MG63 (cell line): ENCODE results near the gene HMOX2. TPM values are rescaled to one million over a fixed set of nuclear protein-coding genes. Genes with fewer than 3 reads are reported as not detected.

Source experiments
- DNase-seq: peaks from one replicate; pipeline ENCODE4 v3.0.0-alpha.2; 2020
- H3K27me3 ChIP-seq: fragments of 250-450 bp; sonication (Bioruptor Pico); 2 replicates; pipeline ENCODE4 v1.5.1; 2020; ENCODE audit warnings: mild to moderate bottlenecking, moderate library complexity
- H3K36me3 ChIP-seq: fragments of 250-450 bp; sonication (Bioruptor Pico); 2 replicates; pipeline ENCODE4 v1.5.1; 2020; ENCODE audit warnings: mild to moderate bottlenecking, moderate library complexity
- H3K4me3 ChIP-seq: fragments of 250-450 bp; sonication (Bioruptor Pico); 2 replicates; pipeline ENCODE4 v1.5.1; 2020; ENCODE audit warnings: mild to moderate bottlenecking, moderate library complexity
- H3K9me3 ChIP-seq: fragments of 250-450 bp; sonication (Bioruptor Pico); 2 replicates; pipeline ENCODE4 v1.5.1; 2020; ENCODE audit warnings: mild to moderate bottlenecking, moderate library complexity
- total RNA-seq: library from RNA; depleted of rRNA; stranded (reverse); fragments of >200 nt; shearing (Covaris generic); gene quantifications from 2 replicates; pipeline ENCODE4 v1.2.3, GENCODE V29; 2014; ENCODE audit warnings: low replicate concordance

Gene HMOX2
- total RNA-seq, 1 experiment from 2014 or later, result 107 TPM

- H3K36me3 ChIP-seq, result peaks cover 90% of the 10 kb centered on the region
- no peak for DNase-seq
- H3K4me3 ChIP-seq, result no peak overlapping the region
- H3K9me3 ChIP-seq, result no peaks in the 10 kb centered on the region
- H3K27me3 ChIP-seq, result no peaks in the 10 kb centered on the region
Observed at GRCh38 chr16:4455951-4456350, 20.2 kb upstream of the HMOX2 start.

GRCh38 chr16:4460936-4461249 lies 15.3 kb upstream of the HMOX2 start:
- DNase-seq, result no peak
- peaks cover 69% of the 10 kb centered on the region for H3K36me3 ChIP-seq
- no peaks in the 10 kb centered on the region for H3K9me3 ChIP-seq
- no peak overlapping the region for H3K4me3 ChIP-seq
- H3K27me3 ChIP-seq, result no peaks in the 10 kb centered on the region

GRCh38 chr16:4461250-4462085 lies 14.7 kb upstream of the HMOX2 start:
- Histone ChIP-seq H3K27me3 (no peaks in the 10 kb centered on the region), H3K4me3 (no peak overlapping the region), H3K9me3 (no peaks in the 10 kb centered on the region), H3K36me3 (peaks cover 65% of the 10 kb centered on the region)
- DNase-seq, result no peak

GRCh38 chr16:4463522-4464163 lies 12.6 kb upstream of the HMOX2 start:
- DNase-seq, result peak; percentile 13
- no peaks in the 10 kb centered on the region for H3K27me3 ChIP-seq
- no peaks in the 10 kb centered on the region for H3K9me3 ChIP-seq
- no peak overlapping the region for H3K4me3 ChIP-seq
- H3K36me3 ChIP-seq, result peaks cover 53% of the 10 kb centered on the region

- no peak for DNase-seq
- Histone ChIP-seq H3K4me3 (no peak overlapping the region), H3K36me3 (peaks cover 34% of the 10 kb centered on the region), H3K27me3 (no peaks in the 10 kb centered on the region), H3K9me3 (no peaks in the 10 kb centered on the region)
Observed at GRCh38 chr16:4465977-4466779, 10.0 kb upstream of the HMOX2 start.

GRCh38 chr16:4467916-4468315 lies 8.3 kb upstream of the HMOX2 start:
- Histone ChIP-seq H3K27me3 (no peaks in the 10 kb centered on the region), H3K9me3 (no peaks in the 10 kb centered on the region), H3K4me3 (no peak overlapping the region), H3K36me3 (peaks cover 29% of the 10 kb centered on the region)
- DNase-seq, result no peak

- DNase-seq, result no peak
- H3K4me3 ChIP-seq, result no peak overlapping the region
- H3K9me3 ChIP-seq, result no peaks in the 10 kb centered on the region
- peaks cover 20% of the 10 kb centered on the region for H3K36me3 ChIP-seq
- H3K27me3 ChIP-seq, result no peaks in the 10 kb centered on the region
Observed at GRCh38 chr16:4468972-4469371, 7.2 kb upstream of the HMOX2 start.

GRCh38 chr16:4471869-4472268 lies 4.3 kb upstream of the HMOX2 start:
- DNase-seq, result no peak
- Histone ChIP-seq H3K36me3 (peaks cover 8% of the 10 kb centered on the region), H3K9me3 (no peaks in the 10 kb centered on the region), H3K27me3 (no peaks in the 10 kb centered on the region), H3K4me3 (no peak overlapping the region)

GRCh38 chr16:4472880-4473279 lies 3.3 kb upstream of the HMOX2 start:
- no peak for DNase-seq
- Histone ChIP-seq H3K9me3 (no peaks in the 10 kb centered on the region), H3K27me3 (no peaks in the 10 kb centered on the region)

GRCh38 chr16:4474192-4474961 lies 1.8 kb upstream of the HMOX2 start, which contains the start of gene NMRAL1:
NMRAL1 (minus strand) TSS chr16:4474625; CDS start chr16:4474132, 493 bp downstream.
- Histone ChIP-seq H3K27me3 (no peaks in the 10 kb centered on the region), H3K36me3 (peaks cover 11% of the 10 kb centered on the region; the same call in 1 of the 2 replicates), H3K4me3 (peak within 1 kb of the TSS; percentile 56), H3K9me3 (no peaks in the 10 kb centered on the region)
- peak; percentile 89 for DNase-seq

More at GRCh38 chr16:4472880-4473279, 3.3 kb upstream of the HMOX2 start:
- H3K4me3 ChIP-seq, result no peak overlapping the region
- peaks cover 2% of the 10 kb centered on the region; the same call in 1 of the 2 replicates for H3K36me3 ChIP-seq

GRCh38 chr16:4477966-4478365 lies 1.8 kb downstream of the HMOX2 start:
- DNase-seq, result peak; percentile 43
- Histone ChIP-seq H3K27me3 (no peaks in the 10 kb centered on the region), H3K4me3 (no peak overlapping the region; the same call in 1 of the 2 replicates), H3K36me3 (peaks cover 11% of the 10 kb centered on the region), H3K9me3 (no peaks in the 10 kb centered on the region)

GRCh38 chr16:4481526-4481925 lies 5.3 kb downstream of the HMOX2 start:
- Histone ChIP-seq H3K4me3 (no peak overlapping the region), H3K27me3 (no peaks in the 10 kb centered on the region), H3K9me3 (no peaks in the 10 kb centered on the region), H3K36me3 (peaks cover 37% of the 10 kb centered on the region)
- DNase-seq, result no peak

- no peak for DNase-seq
- Histone ChIP-seq H3K4me3 (no peak overlapping the region), H3K36me3 (peaks cover 37% of the 10 kb centered on the region), H3K27me3 (no peaks in the 10 kb centered on the region), H3K9me3 (no peaks in the 10 kb centered on the region)
Observed at GRCh38 chr16:4481963-4482362, 5.8 kb downstream of the HMOX2 start.

GRCh38 chr16:4486126-4486893 lies 10.1 kb downstream of the HMOX2 start:
- no peak overlapping the region for H3K4me3 ChIP-seq
- H3K36me3 ChIP-seq, result peaks cover 36% of the 10 kb centered on the region
- H3K27me3 ChIP-seq, result no peaks in the 10 kb centered on the region
- no peak for DNase-seq
- no peaks in the 10 kb centered on the region for H3K9me3 ChIP-seq

GRCh38 chr16:4487955-4488498 lies 11.8 kb downstream of the HMOX2 start:
- H3K36me3 ChIP-seq, result peaks cover 36% of the 10 kb centered on the region
- no peaks in the 10 kb centered on the region for H3K27me3 ChIP-seq
- H3K9me3 ChIP-seq, result no peaks in the 10 kb centered on the region
- DNase-seq, result no peak
- no peak overlapping the region for H3K4me3 ChIP-seq
